ENCODE measurements around the gene MOCS1. TPM values are rescaled to one million over a fixed set of nuclear protein-coding genes. Genes with fewer than 3 reads are reported as not detected.

The MOCS1 gene
- total RNA-seq, 2 experiments from 2014 or later, result 2.0 to 2.7 TPM

DNA sequence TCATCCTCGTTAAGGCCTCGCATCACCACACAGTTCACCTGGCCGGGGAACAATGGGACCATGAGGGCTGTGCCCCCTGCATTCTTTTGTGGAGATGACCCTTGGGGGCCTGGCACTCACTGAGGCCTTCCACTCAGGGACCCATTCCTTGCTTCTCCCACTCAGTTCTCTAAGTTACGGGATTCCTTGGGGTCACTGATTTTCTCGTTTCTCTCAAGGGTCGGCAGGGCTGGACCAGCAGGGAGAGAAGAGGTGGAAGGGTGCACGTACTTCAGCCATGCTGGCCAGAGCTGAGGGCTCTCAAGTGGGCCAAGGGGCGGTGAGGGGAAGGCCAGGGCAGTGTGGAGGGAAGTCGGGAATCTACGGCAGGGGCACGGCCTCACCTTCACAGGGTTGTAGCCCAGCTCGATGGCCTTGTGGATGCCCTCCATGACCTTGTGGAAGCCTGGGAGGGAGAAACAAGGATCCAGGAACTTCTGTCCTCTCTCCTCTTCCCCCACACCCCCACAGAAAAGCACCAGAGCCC is 20.8 kb downstream of the MOCS1 start:
- Mint-ChIP-seq H3K9me3 (no peaks in the 10 kb centered on the region), H3K27me3 (no peaks in the 10 kb centered on the region), H3K4me3 (no peak overlapping the region), H3K27ac (no peak overlapping the region), H3K36me3 (ENCODE audit: low read depth) (peaks cover 23% of the 10 kb centered on the region), H3K4me1 (ENCODE audit: low read depth) (peaks cover 5% of the 10 kb centered on the region)
- Histone ChIP-seq H3K4me1 (ENCODE audit: insufficient read depth, low read length) (no peaks in the 10 kb centered on the region), H3K4me3 (ENCODE audit: low read length) (no peak overlapping the region), H3K27ac (ENCODE audit: low read depth in 1 of 2, low read length in 2 of 2) (no peak overlapping the region), H3K9me3 (ENCODE audit: control insufficient read depth in 1 of 2, insufficient read depth in 1 of 2, low read length in 2 of 2) (no peaks in the 10 kb centered on the region), H3K27me3 (ENCODE audit: control insufficient read depth in 1 of 2, insufficient read depth in 2 of 2, low read length in 2 of 2) (no peaks in the 10 kb centered on the region), H3K36me3 (ENCODE audit: insufficient read depth, low read length) (no peaks in the 10 kb centered on the region)
- DNase-seq (no peak), ATAC-seq (ENCODE audit: poor library complexity) (no peak)
- intact Hi-C loops (cut with DNase I, micrococcal nuclease), result no loop called here
- POLR2A ChIA-PET, result no interaction called here
- TF ChIP-seq, protein P1, sequence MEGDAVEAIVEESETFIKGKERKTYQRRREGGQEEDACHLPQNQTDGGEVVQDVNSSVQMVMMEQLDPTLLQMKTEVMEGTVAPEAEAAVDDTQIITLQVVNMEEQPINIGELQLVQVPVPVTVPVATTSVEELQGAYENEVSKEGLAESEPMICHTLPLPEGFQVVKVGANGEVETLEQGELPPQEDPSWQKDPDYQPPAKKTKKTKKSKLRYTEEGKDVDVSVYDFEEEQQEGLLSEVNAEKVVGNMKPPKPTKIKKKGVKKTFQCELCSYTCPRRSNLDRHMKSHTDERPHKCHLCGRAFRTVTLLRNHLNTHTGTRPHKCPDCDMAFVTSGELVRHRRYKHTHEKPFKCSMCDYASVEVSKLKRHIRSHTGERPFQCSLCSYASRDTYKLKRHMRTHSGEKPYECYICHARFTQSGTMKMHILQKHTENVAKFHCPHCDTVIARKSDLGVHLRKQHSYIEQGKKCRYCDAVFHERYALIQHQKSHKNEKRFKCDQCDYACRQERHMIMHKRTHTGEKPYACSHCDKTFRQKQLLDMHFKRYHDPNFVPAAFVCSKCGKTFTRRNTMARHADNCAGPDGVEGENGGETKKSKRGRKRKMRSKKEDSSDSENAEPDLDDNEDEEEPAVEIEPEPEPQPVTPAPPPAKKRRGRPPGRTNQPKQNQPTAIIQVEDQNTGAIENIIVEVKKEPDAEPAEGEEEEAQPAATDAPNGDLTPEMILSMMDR (IDR thresholded peaks at IDR 0.05), result no peak
- CTCF ChIA-PET, result no interaction called here

- Mint-ChIP-seq H3K27ac (no peak overlapping the region), H3K9me3 (no peaks in the 10 kb centered on the region), H3K4me3 (no peak overlapping the region), H3K4me1 (ENCODE audit: low read depth) (peaks cover 5% of the 10 kb centered on the region), H3K27me3 (no peaks in the 10 kb centered on the region), H3K36me3 (ENCODE audit: low read depth) (peaks cover 22% of the 10 kb centered on the region)
- ChIA-PET CTCF (no interaction called here), POLR2A (no interaction called here)
- Histone ChIP-seq H3K27ac (ENCODE audit: low read depth in 1 of 2, low read length in 2 of 2) (no peak overlapping the region), H3K4me3 (ENCODE audit: low read length) (no peak overlapping the region), H3K9me3 (ENCODE audit: control insufficient read depth in 1 of 2, insufficient read depth in 1 of 2, low read length in 2 of 2) (no peaks in the 10 kb centered on the region), H3K36me3 (ENCODE audit: insufficient read depth, low read length) (no peaks in the 10 kb centered on the region), H3K27me3 (ENCODE audit: control insufficient read depth in 1 of 2, insufficient read depth in 2 of 2, low read length in 2 of 2) (no peaks in the 10 kb centered on the region), H3K4me1 (ENCODE audit: insufficient read depth, low read length) (no peaks in the 10 kb centered on the region)
- no peak for DNase-seq
- intact Hi-C loops (cut with DNase I, micrococcal nuclease), result no loop called here
- TF ChIP-seq, protein P1 (IDR thresholded peaks at IDR 0.05), result no peak
- no peak for ATAC-seq (ENCODE audit: poor library complexity)
Observed at GRCh38 chr6:39912446-39912845, 21.8 kb downstream of the MOCS1 start.

DNA sequence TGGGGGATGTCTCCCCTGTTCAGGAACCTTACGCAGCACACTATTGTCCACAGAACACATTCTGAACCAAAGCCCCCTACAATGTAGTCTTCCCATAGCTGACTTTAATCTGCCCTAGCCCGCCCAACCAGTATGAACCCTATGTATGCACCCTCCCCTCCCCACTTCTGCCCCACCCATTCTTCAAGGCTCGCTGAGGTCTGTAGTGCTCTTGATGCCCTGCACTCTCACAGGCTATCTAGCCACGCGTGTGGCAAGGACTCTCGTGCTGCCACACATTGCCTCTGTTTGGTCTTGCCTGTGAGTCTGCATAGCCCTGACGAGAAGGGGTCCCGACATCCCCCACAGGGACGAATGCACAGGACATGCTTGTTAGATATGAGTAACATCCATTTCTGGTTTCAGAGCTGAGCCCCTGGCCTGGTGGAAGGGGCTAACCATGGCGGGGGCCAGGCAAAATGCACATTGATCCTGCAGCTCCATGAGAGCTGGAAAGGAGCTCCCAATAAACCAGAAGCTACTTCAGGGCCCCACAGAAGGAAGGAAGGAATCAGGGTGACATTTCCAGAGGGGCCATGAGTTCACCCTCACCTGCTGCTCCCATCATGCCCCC is 22.6 kb downstream of the MOCS1 start:
- no peaks in the 10 kb centered on the region for H3K36me3 ChIP-seq (ENCODE audit: insufficient read depth, low read length)
- no peak overlapping the region for H3K4me3 Mint-ChIP-seq
- POLR2A ChIA-PET, result no interaction called here

More for the DNA sequence above, 22.6 kb downstream of the MOCS1 start:
- CTCF ChIA-PET, result no interaction called here
- intact Hi-C loops (cut with DNase I, micrococcal nuclease), result no loop called here
- no peak overlapping the region for H3K27ac Mint-ChIP-seq
- no peak for ATAC-seq (ENCODE audit: poor library complexity)
- peaks cover 5% of the 10 kb centered on the region for H3K4me1 Mint-ChIP-seq (ENCODE audit: low read depth)
- H3K9me3 ChIP-seq (ENCODE audit: control insufficient read depth in 1 of 2, insufficient read depth in 1 of 2, low read length in 2 of 2), result no peaks in the 10 kb centered on the region
- H3K27ac ChIP-seq (ENCODE audit: low read depth in 1 of 2, low read length in 2 of 2), result no peak overlapping the region
- no peaks in the 10 kb centered on the region for H3K27me3 Mint-ChIP-seq
- peaks cover 17% of the 10 kb centered on the region for H3K36me3 Mint-ChIP-seq (ENCODE audit: low read depth)
- H3K9me3 Mint-ChIP-seq, result no peaks in the 10 kb centered on the region
- no peak for DNase-seq
- no peaks in the 10 kb centered on the region for H3K4me1 ChIP-seq (ENCODE audit: insufficient read depth, low read length)
- H3K27me3 ChIP-seq (ENCODE audit: control insufficient read depth in 1 of 2, insufficient read depth in 2 of 2, low read length in 2 of 2), result no peaks in the 10 kb centered on the region
- no peak overlapping the region for H3K4me3 ChIP-seq (ENCODE audit: low read length)
- TF ChIP-seq, protein P1 (IDR thresholded peaks at IDR 0.05), result no peak

Measured in CD4-positive, alpha-beta T cell (primary cell).